IPS-NIHi11 (cell line): ENCODE measurements around the gene HIVEP3.
A peak's percentile ranks its signal among the peaks of the same experiment; 100 is the strongest.

Experiments
- DNase-seq: peaks from one replicate; pipeline ENCODE4 v3.0.0; 2012; ENCODE audit warnings: mixed read lengths, low spot score

Gene HIVEP3

GRCh38 chr1:41530411-41530810 is 388.3 kb downstream of the HIVEP3 start:
- no peak for DNase-seq

- no peak for DNase-seq
Measured at GRCh38 chr1:41529621-41530395, 388.9 kb downstream of the HIVEP3 start.

GRCh38 chr1:41528726-41529605 is 389.8 kb downstream of the HIVEP3 start:
- DNase-seq: no peak

GRCh38 chr1:41528106-41528505 is 390.6 kb downstream of the HIVEP3 start:
- DNase-seq: no peak

GRCh38 chr1:41526956-41527561 is 391.7 kb downstream of the HIVEP3 start:
- DNase-seq: no peak

- DNase-seq: no peak
Measured at GRCh38 chr1:41525891-41526587, 392.7 kb downstream of the HIVEP3 start.

GRCh38 chr1:41524676-41525675 is 393.7 kb downstream of the HIVEP3 start:
- DNase-seq: no peak

GRCh38 chr1:41523949-41524675 is 394.6 kb downstream of the HIVEP3 start:
- no peak for DNase-seq

GRCh38 chr1:41523071-41523470 is 395.7 kb downstream of the HIVEP3 start:
- DNase-seq: no peak

- DNase-seq: peak; percentile 68
Measured at GRCh38 chr1:41521766-41522165, 397.0 kb downstream of the HIVEP3 start.

- DNase-seq: no peak
Measured at GRCh38 chr1:41520951-41521752, 397.6 kb downstream of the HIVEP3 start.

GRCh38 chr1:41519667-41520066 is 399.1 kb downstream of the HIVEP3 start:
- no peak for DNase-seq

GRCh38 chr1:41518471-41518870 is 400.3 kb downstream of the HIVEP3 start:
- DNase-seq: no peak

- DNase-seq: no peak
Measured at GRCh38 chr1:41517062-41517438, 401.7 kb downstream of the HIVEP3 start.

GRCh38 chr1:41516168-41517061 is 402.3 kb downstream of the HIVEP3 start:
- DNase-seq: peak; percentile 98

- DNase-seq: no peak
Measured at GRCh38 chr1:41515778-41516167, 402.9 kb downstream of the HIVEP3 start.

GRCh38 chr1:41515131-41515678 is 403.5 kb downstream of the HIVEP3 start:
- no peak for DNase-seq

- no peak for DNase-seq
Measured at GRCh38 chr1:41514381-41514780, 404.3 kb downstream of the HIVEP3 start.
